Lung (tissue), 12 donors: ENCODE data around the gene PRM3. TPM values are rescaled to one million over a fixed set of nuclear protein-coding genes. Genes with fewer than 3 reads are reported as not detected.

Source experiments
- ATAC-seq: fragments of 200-7000 bp; cut with Tn5 transposase; one replicate; pipeline ENCODE4 v1.9.1; 2020; ENCODE audit warnings: moderate number of reproducible peaks; ENCODE audit not compliant: insufficient read depth, low FRiP score
- DNase-seq, 3 donors: peaks; one replicate each; pipeline ENCODE4 v3.0.0-alpha.2; 2013 to 2017
- H3K27ac ChIP-seq, 2 donors: one replicate each; pipeline ENCODE4 v1.5.1; 2013; ENCODE audit warnings: mild to moderate bottlenecking in 2 of 2, moderate library complexity in 2 of 2, control low read depth in 1 of 2, inconsistent platforms in 1 of 2, low read depth in 1 of 2, low read length in 1 of 2
- H3K27me3 ChIP-seq, 3 donors: one replicate each; pipeline ENCODE4 v1.5.1; 2013; ENCODE audit warnings: low read length in 2 of 3; ENCODE audit not compliant: control insufficient read depth in 3 of 3, insufficient read depth in 3 of 3
- H3K36me3 ChIP-seq, 4 donors: one replicate each; pipeline ENCODE4 v1.5.1; 2013; ENCODE audit warnings: low read length in 4 of 4, mild to moderate bottlenecking in 1 of 4, moderate library complexity in 1 of 4; ENCODE audit not compliant: control insufficient read depth in 4 of 4, insufficient read depth in 4 of 4
- H3K4me1 ChIP-seq, 5 donors: one replicate each; pipeline ENCODE4 v1.5.1; 2013; ENCODE audit warnings: low read length in 5 of 5, mild to moderate bottlenecking in 2 of 5, moderate library complexity in 1 of 5; ENCODE audit not compliant: control insufficient read depth in 5 of 5, insufficient read depth in 5 of 5
- H3K4me3 ChIP-seq: one replicate; pipeline ENCODE4 v1.5.1; 2013; ENCODE audit warnings: mild to moderate bottlenecking, control low read depth, moderate library complexity
- H3K9ac ChIP-seq, 2 donors: one replicate each; pipeline ENCODE4 v1.5.1; 2013; ENCODE audit warnings: low read length in 2 of 2, control low read depth in 1 of 2; ENCODE audit not compliant: insufficient read depth in 1 of 2
- H3K9me3 ChIP-seq, 4 donors: one replicate each; pipeline ENCODE4 v1.5.1; 2013; ENCODE audit warnings: low read length in 3 of 4, mild to moderate bottlenecking in 1 of 4, moderate library complexity in 1 of 4; ENCODE audit not compliant: control insufficient read depth in 4 of 4, insufficient read depth in 3 of 4
- CTCF ChIP-seq: IDR thresholded peaks from 2 replicates; pipeline ENCODE4 v1.5.1; 2012; ENCODE audit warnings: mild to moderate bottlenecking; ENCODE audit errors: control extremely low read depth, extremely low read depth
- WGBS, 2 donors: extraction: QIAGEN DNeasy Blood & Tissue Kit; methylation state at CpG; one replicate each; pipeline ENCODE4 v1.1.7; 2013; 5-methylcytosine and 5-hydroxymethylcytosine counted together
- polyA plus RNA-seq, 2 donors: library from polyadenylated mRNA; stranded (reverse); fragments of 200-250 nt; gene quantifications; one replicate each; pipeline ENCODE4 v1.2.1, GENCODE V29; 2013
- total RNA-seq, 2 donors: library from RNA; depleted of rRNA in 1 of 2; stranded (reverse); fragments of >200 nt in 1 of 2; gene quantifications; one replicate each; pipeline ENCODE4 v1.2.1, GENCODE V29; 2014 to 2021
- donor health status: control.
- donor health status: control.
- donor health status: Bipolar disorder and iron deficiency.
- donor health status: healthy.
- donor health status: DM: yes; HTN: yes; CAD: no.

PRM3 gene
- total and polyA plus RNA-seq, 4 donors, result not detected

- H3K4me1 ChIP-seq, result peaks cover 0 to 15% (median 2%) of the 10 kb centered on the region in 5 donors
- H3K27ac ChIP-seq, result no peak overlapping the region
- no peaks in the 10 kb centered on the region for H3K27me3 ChIP-seq
- no peaks in the 10 kb centered on the region for H3K9me3 ChIP-seq
- peaks cover 0 to 12% (median 4%) of the 10 kb centered on the region in 4 donors for H3K36me3 ChIP-seq
- no peak for DNase-seq
- WGBS, 2 donors, result 93 to 95% methylated on average over 8 of the region's 8 CpGs
- no peak overlapping the region for H3K4me3 ChIP-seq
- no peak overlapping the region for H3K9ac ChIP-seq
- ATAC-seq, result no peak
- TF ChIP-seq CTCF, result no peak
Measured at GRCh38 chr16:11248133-11248532, 25.3 kb downstream of the PRM3 start.

- DNase-seq (no peak), ATAC-seq (no peak)
- no peak overlapping the region for H3K9ac ChIP-seq
- H3K4me3 ChIP-seq, result no peak overlapping the region
- no peaks in the 10 kb centered on the region for H3K9me3 ChIP-seq
- H3K27ac ChIP-seq, result no peak overlapping the region
- H3K27me3 ChIP-seq, result no peaks in the 10 kb centered on the region
- peaks cover 0 to 3% (median 0%) of the 10 kb centered on the region in 4 donors for H3K36me3 ChIP-seq
- H3K4me1 ChIP-seq, result no peaks in the 10 kb centered on the region
- no peak for TF ChIP-seq CTCF
Measured at GRCh38 chr16:11245988-11246387, 27.4 kb downstream of the PRM3 start.

GRCh38 chr16:11245222-11245737 lies 28.1 kb downstream of the PRM3 start:
- H3K4me1 ChIP-seq, result no peaks in the 10 kb centered on the region
- no peaks in the 10 kb centered on the region for H3K9me3 ChIP-seq
- H3K4me3 ChIP-seq, result no peak overlapping the region
- no peak for TF ChIP-seq CTCF
- H3K27ac ChIP-seq, result no peak overlapping the region
- H3K36me3 ChIP-seq, result peaks cover 0 to 3% (median 0%) of the 10 kb centered on the region in 4 donors
- no peaks in the 10 kb centered on the region for H3K27me3 ChIP-seq
- DNase-seq (no peak), ATAC-seq (no peak)
- 89 to 90% methylated on average over 5 of the region's 5 CpGs for WGBS, 2 donors
- no peak overlapping the region for H3K9ac ChIP-seq

GRCh38 chr16:11242658-11243057 lies 30.8 kb downstream of the PRM3 start:
- no peak overlapping the region for H3K9ac ChIP-seq
- H3K27ac ChIP-seq, result no peak overlapping the region
- no peaks in the 10 kb centered on the region for H3K36me3 ChIP-seq
- no peak for DNase-seq
- no peaks in the 10 kb centered on the region for H3K9me3 ChIP-seq
- H3K27me3 ChIP-seq, result no peaks in the 10 kb centered on the region
- no peak for ATAC-seq
- H3K4me3 ChIP-seq, result no peak overlapping the region
- H3K4me1 ChIP-seq, result no peaks in the 10 kb centered on the region
- no peak for TF ChIP-seq CTCF
- WGBS, 2 donors, result 83 to 90% methylated on average over 12 of the region's 12 CpGs
